ENCODE measurements around the gene CPEB4.

DNA sequence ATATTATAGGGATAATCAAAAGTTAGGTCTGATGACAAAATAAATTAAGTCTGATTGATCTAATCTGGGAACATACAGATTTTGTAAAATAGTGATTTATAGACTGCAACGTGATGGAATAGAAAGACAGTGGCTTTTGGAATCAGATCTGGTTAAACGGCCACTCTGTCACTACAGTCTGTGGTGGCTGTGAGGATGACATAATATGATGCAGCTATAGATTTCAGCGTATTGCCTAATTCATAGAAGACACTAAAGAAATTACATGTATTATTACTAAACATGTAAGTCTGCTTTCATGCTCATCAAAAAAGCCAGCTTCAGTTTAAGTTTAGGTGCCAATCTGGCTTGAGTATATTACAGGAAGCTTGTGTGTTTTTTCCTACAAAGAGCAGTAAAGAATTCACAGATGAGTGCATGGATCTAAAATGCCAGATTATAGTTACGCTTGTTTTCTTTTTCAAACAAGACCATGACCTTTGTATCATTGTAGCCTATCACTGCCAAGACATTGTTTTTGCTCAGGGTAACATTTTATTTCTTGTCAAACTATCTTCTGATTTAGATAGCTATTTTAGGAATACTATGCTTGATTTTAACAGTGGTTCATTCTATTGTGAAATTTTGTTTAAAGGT is 25.7 kb downstream of the CPEB4 start:
- TF ChIP-seq, protein P1, sequence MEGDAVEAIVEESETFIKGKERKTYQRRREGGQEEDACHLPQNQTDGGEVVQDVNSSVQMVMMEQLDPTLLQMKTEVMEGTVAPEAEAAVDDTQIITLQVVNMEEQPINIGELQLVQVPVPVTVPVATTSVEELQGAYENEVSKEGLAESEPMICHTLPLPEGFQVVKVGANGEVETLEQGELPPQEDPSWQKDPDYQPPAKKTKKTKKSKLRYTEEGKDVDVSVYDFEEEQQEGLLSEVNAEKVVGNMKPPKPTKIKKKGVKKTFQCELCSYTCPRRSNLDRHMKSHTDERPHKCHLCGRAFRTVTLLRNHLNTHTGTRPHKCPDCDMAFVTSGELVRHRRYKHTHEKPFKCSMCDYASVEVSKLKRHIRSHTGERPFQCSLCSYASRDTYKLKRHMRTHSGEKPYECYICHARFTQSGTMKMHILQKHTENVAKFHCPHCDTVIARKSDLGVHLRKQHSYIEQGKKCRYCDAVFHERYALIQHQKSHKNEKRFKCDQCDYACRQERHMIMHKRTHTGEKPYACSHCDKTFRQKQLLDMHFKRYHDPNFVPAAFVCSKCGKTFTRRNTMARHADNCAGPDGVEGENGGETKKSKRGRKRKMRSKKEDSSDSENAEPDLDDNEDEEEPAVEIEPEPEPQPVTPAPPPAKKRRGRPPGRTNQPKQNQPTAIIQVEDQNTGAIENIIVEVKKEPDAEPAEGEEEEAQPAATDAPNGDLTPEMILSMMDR (IDR thresholded peaks at IDR 0.05): no peak
- no peak for TF ChIP-seq POLR2AphosphoS5 (IDR thresholded peaks at IDR 0.05)
- no peak for TF ChIP-seq POLR2A (IDR thresholded peaks at IDR 0.05)
